HG03025 (cell line): ENCODE results near the gene TAS2R43.
"Not testable (repeated sequence)": the region's sequence is repeated elsewhere in the genome, so short reads cannot be mapped to it uniquely, and the experiment has no call there.

Experiments
- ATAC-seq: cut with Tn5 transposase; IDR thresholded peaks from one replicate; pipeline ENCODE4 v1.9.1; 2021; ENCODE audit warnings: mild to moderate bottlenecking, moderate library complexity; ENCODE audit not compliant: unreplicated experiment, low FRiP score

TAS2R43 gene

DNA sequence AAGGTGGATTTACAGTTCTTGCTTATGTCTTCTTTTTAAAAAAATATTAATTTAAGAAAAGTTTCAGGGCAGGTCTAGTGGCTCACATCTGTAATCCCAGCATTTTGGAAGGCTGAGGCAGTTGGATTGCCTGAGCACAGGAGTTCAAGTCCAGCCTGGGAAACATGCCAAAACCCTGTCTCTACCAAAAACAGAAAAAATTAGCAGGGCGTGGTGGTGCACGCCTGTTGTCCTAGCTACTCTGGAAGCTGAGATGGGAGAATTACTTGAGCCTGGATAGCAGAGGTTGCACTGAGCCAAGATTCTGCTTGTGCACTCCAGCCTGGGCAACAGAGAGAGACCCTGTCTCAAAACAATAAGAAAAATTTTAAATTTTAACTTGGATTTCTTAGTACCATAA, 24.6 kb downstream of the TAS2R43 start:
- ATAC-seq, result no peak

DNA sequence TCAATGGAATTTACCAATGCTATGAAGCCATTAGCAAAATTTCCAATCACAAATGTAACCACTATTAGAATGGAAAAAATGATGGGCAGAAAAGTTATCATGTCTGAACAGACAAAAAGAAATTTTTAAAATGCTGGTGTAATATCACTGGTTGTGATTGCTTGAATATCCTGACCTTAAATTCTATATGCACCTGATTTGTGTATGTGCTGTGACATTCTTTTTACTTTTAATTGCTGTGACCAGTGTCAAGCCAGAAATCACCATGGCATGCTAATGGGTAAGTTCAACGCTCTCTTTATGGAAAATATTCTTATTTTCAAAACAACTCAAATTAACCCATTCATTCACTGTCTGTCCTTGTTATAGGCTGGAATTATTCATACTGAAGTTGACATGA, 29.9 kb downstream of the TAS2R43 start, which contains the start of gene TAS2R46:
TSS of gene TAS2R46 (minus strand) at position 101 of the 400 bp plus-strand sequence. CDS start at position 101, 0 bp downstream.
- ATAC-seq, result not testable (repeated sequence)

DNA sequence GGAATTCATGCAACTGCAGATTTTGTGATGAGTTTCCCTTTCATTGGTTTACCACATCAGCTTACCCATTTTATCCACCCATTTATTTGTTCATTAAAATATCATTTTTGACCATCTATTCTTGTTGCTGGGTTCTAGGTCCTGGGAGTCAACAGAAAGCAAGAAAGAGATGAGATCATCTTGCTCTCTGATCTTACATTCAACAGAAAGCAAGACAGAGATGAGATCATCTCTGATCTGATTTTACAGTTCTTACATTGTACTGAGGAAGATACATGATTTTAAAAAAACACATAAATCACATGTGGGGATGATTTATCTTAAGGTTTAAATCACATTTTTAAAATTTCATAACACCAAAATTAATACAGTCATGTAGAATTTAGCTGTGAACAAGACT, 32.3 kb downstream of the TAS2R43 start:
- ATAC-seq, result no peak

DNA sequence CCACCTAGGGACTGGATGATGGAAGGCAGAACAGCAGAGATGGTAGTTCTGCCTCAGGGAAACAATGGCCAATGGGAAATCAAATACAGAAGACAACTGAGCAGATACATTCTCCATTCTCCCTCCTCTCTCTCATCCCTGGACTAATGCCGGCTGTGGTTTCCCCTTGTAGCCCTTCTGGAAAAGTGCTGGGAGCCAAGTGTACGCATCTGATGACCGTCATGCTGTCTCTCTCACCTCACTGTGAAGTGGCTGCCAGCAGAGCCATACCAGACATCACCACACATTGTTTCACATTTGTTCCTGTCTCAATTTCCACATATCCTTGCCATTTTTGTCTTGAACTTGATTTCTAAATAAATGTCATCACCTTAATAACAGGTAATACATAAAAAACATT, 33.1 kb downstream of the TAS2R43 start:
- no peak for ATAC-seq

DNA sequence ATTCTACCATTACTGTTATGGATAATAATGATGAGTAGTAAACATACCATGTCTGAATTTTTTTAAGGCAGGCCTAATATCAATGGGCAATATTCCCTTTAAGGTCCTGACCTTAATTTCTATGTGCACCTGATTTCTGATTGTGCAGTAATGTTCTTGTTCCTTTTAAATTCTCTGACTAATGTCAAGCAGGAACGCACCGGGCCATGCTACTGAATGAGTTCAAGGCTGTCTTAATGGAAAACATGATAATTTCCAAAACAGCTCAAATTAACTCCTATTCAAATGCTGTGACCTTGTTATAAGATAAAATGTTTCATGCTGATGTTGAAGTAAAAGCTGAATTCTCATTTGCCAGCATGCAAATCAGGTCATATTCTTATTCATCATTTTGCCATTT, 36.8 kb downstream of the TAS2R43 start:
- ATAC-seq, result no peak

DNA sequence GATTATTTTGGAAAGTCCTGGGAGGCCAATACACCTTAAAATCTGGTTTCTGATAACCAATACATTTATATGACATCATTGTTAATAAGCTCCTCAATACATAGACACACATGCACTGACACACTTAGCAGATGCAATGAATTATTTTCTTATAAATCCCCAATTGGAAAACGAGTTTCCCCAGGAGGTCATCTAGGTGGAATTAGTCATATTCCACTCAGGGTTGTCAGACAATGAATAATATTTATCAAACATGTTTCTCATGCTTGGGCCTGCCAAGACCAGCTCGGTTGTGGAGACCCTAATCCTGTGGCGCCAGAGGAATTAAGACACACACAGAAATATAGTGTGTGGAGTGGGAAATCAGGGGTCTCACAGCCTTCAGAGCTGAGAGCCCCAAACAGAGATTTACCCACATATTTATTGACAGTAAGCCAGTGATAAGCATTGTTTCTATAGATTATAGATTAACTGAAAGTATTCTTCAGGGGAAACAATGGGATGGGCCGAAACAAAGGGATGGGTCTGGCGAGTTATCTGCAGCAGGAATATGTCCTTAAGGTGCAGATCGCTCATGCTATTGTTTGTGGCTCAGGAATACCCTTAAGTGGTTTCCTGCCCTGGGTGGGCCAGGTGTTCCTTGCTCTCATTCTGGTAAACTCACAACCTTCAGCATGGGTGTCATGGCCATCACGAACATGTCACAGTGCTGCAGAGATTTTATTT, 42.1 kb downstream of the TAS2R43 start:
- not testable (repeated sequence) for ATAC-seq

DNA sequence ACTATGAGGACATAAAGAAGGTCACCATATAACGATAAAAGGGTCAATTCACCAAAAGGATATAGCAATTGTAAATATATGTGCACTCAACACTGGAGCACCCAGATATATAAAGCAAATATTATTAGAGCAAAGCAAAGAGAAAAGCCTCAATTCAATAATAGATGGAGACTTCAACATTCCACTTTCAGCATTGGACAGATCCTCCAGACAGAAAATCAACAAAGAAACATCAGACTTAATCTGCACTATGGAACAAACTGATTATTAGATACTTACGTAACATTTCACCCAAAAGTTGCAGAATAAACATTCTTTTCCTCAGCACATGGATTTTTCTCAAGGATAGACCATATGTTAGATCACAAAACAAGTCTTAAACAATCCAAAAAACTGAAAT, 50.7 kb downstream of the TAS2R43 start:
- not testable (repeated sequence) for ATAC-seq
